Astrocyte (in vitro differentiated cells and primary cell): ENCODE results near the gene ITPKB.

Source experiments
- EZH2 ChIP-seq: IDR thresholded peaks from 2 replicates; pipeline ENCODE4 v1.6.1; 2012; ENCODE audit warnings: mild to moderate bottlenecking, low read length, inconsistent platforms; ENCODE audit not compliant: insufficient read depth
- TF ChIP-seq, protein P1 (sequence below): IDR thresholded peaks from 2 replicates; pipeline ENCODE4 v1.5.1; 2011; ENCODE audit warnings: low read depth, mild to moderate bottlenecking, inconsistent platforms, low read length, moderate library complexity; ENCODE audit not compliant: insufficient read depth

GRCh38 chr1:226637147-226637935 is 101.7 kb downstream of the ITPKB start:
- TF ChIP-seq, protein P1, sequence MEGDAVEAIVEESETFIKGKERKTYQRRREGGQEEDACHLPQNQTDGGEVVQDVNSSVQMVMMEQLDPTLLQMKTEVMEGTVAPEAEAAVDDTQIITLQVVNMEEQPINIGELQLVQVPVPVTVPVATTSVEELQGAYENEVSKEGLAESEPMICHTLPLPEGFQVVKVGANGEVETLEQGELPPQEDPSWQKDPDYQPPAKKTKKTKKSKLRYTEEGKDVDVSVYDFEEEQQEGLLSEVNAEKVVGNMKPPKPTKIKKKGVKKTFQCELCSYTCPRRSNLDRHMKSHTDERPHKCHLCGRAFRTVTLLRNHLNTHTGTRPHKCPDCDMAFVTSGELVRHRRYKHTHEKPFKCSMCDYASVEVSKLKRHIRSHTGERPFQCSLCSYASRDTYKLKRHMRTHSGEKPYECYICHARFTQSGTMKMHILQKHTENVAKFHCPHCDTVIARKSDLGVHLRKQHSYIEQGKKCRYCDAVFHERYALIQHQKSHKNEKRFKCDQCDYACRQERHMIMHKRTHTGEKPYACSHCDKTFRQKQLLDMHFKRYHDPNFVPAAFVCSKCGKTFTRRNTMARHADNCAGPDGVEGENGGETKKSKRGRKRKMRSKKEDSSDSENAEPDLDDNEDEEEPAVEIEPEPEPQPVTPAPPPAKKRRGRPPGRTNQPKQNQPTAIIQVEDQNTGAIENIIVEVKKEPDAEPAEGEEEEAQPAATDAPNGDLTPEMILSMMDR: peak; percentile 23
- no peak for TF ChIP-seq EZH2
